Heart right ventricle (tissue), 16 donors: ENCODE results near the gene HCAR2. TPM values are rescaled to one million over a fixed set of nuclear protein-coding genes. Genes with fewer than 3 reads are reported as not detected.
"Not testable (repeated sequence)": the region's sequence is repeated elsewhere in the genome, so short reads cannot be mapped to it uniquely, and the experiment has no call there.

ENCODE experiments used
- ATAC-seq, 8 donors: fragments of 200-7000 bp; cut with Tn5 transposase; one replicate each; pipeline ENCODE4 v1.9.1; 2020; ENCODE audit warnings: mild to moderate bottlenecking in 8 of 8, moderate library complexity in 8 of 8, moderate number of reproducible peaks in 1 of 8
- DNase-seq, 2 donors: peaks; one replicate each; pipeline ENCODE4 v3.0.0-alpha.2; 2020
- H3K27ac ChIP-seq, 10 donors: fragments of 200-600 bp; sonication (generic) in 2 of 10; one replicate each; pipeline versions ENCODE4 v1.5.0 to v1.8.0; 2020 to 2022; ENCODE audit warnings: mild to moderate bottlenecking in 3 of 10
- H3K27me3 ChIP-seq, 7 donors: fragments of 200-600 bp; one replicate each; pipeline ENCODE4 v1.8.0; 2021 to 2022; ENCODE audit warnings: mild to moderate bottlenecking in 2 of 7
- H3K36me3 ChIP-seq, 9 donors: fragments of 200-600 bp; sonication (generic) in 1 of 9; one replicate each; pipeline versions ENCODE4 v1.5.0 to v1.8.0; 2020 to 2022; ENCODE audit warnings: mild to moderate bottlenecking in 2 of 9
- H3K4me1 ChIP-seq, 9 donors: fragments of 200-600 bp; sonication (generic) in 1 of 9; one replicate each; pipeline versions ENCODE4 v1.5.0 to v1.8.0; 2020 to 2022; ENCODE audit warnings: mild to moderate bottlenecking in 4 of 9
- H3K4me3 ChIP-seq, 10 donors: fragments of 200-600 bp; sonication (generic) in 2 of 10; one replicate each; pipeline versions ENCODE4 v1.5.0 to v1.8.0; 2020 to 2022; ENCODE audit warnings: mild to moderate bottlenecking in 7 of 10, moderate library complexity in 2 of 10
- H3K9me3 ChIP-seq, 11 donors: fragments of 200-600 bp in 10 of 11; sonication (generic) in 2 of 11; one replicate each; pipeline versions ENCODE4 v1.5.0 to v1.8.0; 2013 to 2022; ENCODE audit warnings: mild to moderate bottlenecking in 2 of 11, control low read depth in 1 of 11, moderate library complexity in 1 of 11
- whole genome bisulfite sequencing, 2 donors: extraction: QIAGEN DNeasy Blood & Tissue Kit; methylation state at CpG; one replicate each; pipeline ENCODE4 v1.1.7; 2013; ENCODE audit warnings: inconsistent platforms in 1 of 2; 5-methylcytosine and 5-hydroxymethylcytosine counted together
- intact Hi-C, 10 donors: fragments of 100-400 bp; cut with DNase I; formaldehyde crosslinking; loops; one replicate each; pipeline versions ENCODE4 v1.11.1 to v1.14.2; 2022
- polyA plus RNA-seq, 2 donors: library from polyadenylated mRNA; stranded (reverse); fragments of 200-250 nt; gene quantifications; one replicate each; pipeline ENCODE4 v1.2.3, GENCODE V29; 2013
- total RNA-seq, 10 donors: library from RNA; stranded (reverse); fragmentation: NEBNext Ultra II Directional in 3 of 10; extraction: Animal tissue kit (Norgen Biotek cat#: 25700) in 3 of 10; gene quantifications; one replicate each; pipeline versions ENCODE4 v1.2.1 to v1.2.4, GENCODE V29; 2021 to 2023
- TF ChIP-seq, protein P1 (sequence below), 9 donors: fragments of 200-600 bp; sonication (generic) in 2 of 9; IDR thresholded peaks; one replicate each; pipeline versions ENCODE4 v1.5.0 to v1.8.0; 2021 to 2022; ENCODE audit warnings: antibody characterized with exemption in 9 of 9, mild to moderate bottlenecking in 5 of 9, moderate library complexity in 1 of 9
- donor health status: Arrhythmogenic right ventricular cardiomyopathy.
- donor health status: ischemic (EF 13 %, LVEDD 7.1; RV severe dilation, severe dysfunction).
- donor health status: healthy with polysubstance abuse.
- donor health status: DM: no; HTN: yes; CAD: no.
- donor health status: DM: no; HTN: no; CAD: no.
- donor health status: ischemic (EF 25% LVEDD 6.9; RV normal size, moderate dysfunction).
- donor health status: ischemic (EF 25% LVEDD 5.7; RV mildly dilated, moderate dysfunction).
- donor health status: healthy.
- donor health status: DM: yes; HTN: yes; CAD: no.
- donor health status: Ischemic cardiomyopathy.
- donor health status: ischemic (EF 35%, LVEDD 5.7; RV mildly dilated, moderate dysfunction).
- donor health status: nonischemic (EF 11% LVEDD 7.7; RV severe dilation, severe dysfunction).
- donor health status: DM: yes; HTN: yes; CAD: no.
- donor health status: PGD.
- donor health status: ischemic (EF 29% LVEDD 5.4; RV normal size, mild dysfunction).
- donor health status: nonischemic (EF 23%, LVEDD 6.1; RV moderate dilation, normal function).

The HCAR2 gene
- total and polyA plus RNA-seq, 12 donors = 0.13 to 1.5 (median 0.40) TPM; not detected in 4

DNA sequence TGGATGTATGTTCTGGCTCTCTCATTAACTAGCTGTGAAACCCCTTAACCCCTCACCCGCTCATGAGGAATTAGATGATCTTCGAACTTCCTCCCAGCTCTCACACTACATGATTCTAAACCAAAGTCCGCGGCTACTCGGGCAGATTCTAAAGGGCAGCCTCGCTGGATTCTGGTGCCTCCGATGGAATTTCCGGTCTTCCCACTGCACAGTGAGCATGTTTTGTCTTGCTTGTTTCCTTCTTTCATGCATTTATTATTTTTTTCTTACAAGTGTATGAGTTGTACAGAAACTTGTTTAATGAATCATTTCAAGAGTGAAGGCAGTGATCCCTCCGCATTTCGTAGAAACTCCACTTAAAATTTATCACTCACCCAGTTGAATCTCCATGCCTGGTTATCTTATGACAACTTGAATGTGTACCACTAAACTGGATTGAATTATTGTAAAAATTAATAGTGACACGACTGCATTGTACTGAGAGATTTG lies 17.9 kb upstream of the HCAR2 start:
- TF ChIP-seq, protein P1, sequence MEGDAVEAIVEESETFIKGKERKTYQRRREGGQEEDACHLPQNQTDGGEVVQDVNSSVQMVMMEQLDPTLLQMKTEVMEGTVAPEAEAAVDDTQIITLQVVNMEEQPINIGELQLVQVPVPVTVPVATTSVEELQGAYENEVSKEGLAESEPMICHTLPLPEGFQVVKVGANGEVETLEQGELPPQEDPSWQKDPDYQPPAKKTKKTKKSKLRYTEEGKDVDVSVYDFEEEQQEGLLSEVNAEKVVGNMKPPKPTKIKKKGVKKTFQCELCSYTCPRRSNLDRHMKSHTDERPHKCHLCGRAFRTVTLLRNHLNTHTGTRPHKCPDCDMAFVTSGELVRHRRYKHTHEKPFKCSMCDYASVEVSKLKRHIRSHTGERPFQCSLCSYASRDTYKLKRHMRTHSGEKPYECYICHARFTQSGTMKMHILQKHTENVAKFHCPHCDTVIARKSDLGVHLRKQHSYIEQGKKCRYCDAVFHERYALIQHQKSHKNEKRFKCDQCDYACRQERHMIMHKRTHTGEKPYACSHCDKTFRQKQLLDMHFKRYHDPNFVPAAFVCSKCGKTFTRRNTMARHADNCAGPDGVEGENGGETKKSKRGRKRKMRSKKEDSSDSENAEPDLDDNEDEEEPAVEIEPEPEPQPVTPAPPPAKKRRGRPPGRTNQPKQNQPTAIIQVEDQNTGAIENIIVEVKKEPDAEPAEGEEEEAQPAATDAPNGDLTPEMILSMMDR (IDR thresholded peaks at IDR 0.05) = no peak
- H3K4me1 ChIP-seq = peaks cover 0 to 25% (median 0%) of the 10 kb centered on the region in 9 donors
- intact Hi-C loops = no loop called here
- no peak overlapping the region for H3K4me3 ChIP-seq
- H3K27me3 ChIP-seq = no peaks in the 10 kb centered on the region
- ATAC-seq = no peak
- 84 to 85% methylated on average over 11 of the region's 11 CpGs for WGBS, 2 donors
- H3K9me3 ChIP-seq = no peaks in the 10 kb centered on the region
- no peak overlapping the region for H3K27ac ChIP-seq
- no peak for DNase-seq
- no peaks in the 10 kb centered on the region for H3K36me3 ChIP-seq

DNA sequence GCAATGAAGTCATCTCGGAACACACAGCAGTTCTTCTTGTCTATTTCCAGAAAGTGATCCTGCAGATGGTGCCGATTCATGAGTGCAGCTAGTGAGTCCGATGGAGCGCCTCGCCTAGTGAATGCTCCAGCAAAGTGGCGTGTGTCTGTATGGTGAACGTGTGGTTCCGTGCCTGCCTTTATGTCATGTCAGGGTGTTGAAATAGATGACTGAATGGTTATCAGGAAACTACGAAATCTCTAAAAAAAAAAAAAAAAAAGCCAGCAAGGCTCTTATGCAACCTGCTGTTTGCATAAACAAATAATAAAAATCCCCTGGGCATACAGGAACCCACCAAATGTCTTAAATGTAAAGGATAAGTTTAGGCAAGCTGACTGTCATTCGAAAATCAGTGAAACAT lies 13.5 kb upstream of the HCAR2 start, which contains the start of gene HCAR3:
Gene HCAR3, minus strand, starts transcription at position 154 of the 400 bp plus-strand sequence. Its CDS starts 74 bp downstream, at position 80.
- peak within 1 kb of the TSS in 1 of 10 donors; percentile 14 for H3K27ac ChIP-seq
- H3K36me3 ChIP-seq, intact Hi-C loops, H3K27me3 ChIP-seq, ATAC-seq, H3K9me3 ChIP-seq, DNase-seq: not testable (repeated sequence)
- 80 to 82% methylated on average over 10 of the region's 10 CpGs for WGBS, 2 donors
- peaks cover 0 to 18% (median 0%) of the 10 kb centered on the region in 9 donors for H3K4me1 ChIP-seq
- H3K4me3 ChIP-seq = peak within 1 kb of the TSS in 1 of 10 donors; percentile 8

DNA sequence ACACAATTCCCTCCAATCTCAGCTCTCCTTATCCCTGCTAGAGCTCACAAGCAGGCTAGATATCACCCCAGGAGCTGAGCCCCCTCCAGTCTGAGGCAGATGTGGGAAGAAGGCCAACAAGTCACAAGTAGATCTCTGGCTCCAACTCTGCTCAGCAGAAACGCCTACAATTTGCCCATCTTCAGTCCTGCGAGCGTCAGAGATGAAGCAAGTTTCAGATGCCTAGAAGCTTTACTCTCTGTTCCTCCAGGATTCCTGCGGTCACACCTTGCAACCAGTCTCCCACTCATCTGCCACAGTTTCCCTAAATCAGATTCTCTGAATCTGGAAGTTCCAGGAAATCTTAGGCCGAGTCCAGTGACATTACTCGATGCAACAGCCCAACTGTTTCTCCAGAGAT lies 12.1 kb upstream of the HCAR2 start:
- H3K36me3 ChIP-seq, H3K4me1 ChIP-seq, ATAC-seq, DNase-seq, intact Hi-C loops, H3K9me3 ChIP-seq, H3K27ac ChIP-seq: not testable (repeated sequence)
- peaks cover 0 to 12% (median 0%) of the 10 kb centered on the region in 7 donors for H3K27me3 ChIP-seq
- 78% methylated on average over 6 of the region's 6 CpGs for WGBS, 2 donors
- peak overlapping the region in 1 of 10 donors; percentile 18 for H3K4me3 ChIP-seq

DNA sequence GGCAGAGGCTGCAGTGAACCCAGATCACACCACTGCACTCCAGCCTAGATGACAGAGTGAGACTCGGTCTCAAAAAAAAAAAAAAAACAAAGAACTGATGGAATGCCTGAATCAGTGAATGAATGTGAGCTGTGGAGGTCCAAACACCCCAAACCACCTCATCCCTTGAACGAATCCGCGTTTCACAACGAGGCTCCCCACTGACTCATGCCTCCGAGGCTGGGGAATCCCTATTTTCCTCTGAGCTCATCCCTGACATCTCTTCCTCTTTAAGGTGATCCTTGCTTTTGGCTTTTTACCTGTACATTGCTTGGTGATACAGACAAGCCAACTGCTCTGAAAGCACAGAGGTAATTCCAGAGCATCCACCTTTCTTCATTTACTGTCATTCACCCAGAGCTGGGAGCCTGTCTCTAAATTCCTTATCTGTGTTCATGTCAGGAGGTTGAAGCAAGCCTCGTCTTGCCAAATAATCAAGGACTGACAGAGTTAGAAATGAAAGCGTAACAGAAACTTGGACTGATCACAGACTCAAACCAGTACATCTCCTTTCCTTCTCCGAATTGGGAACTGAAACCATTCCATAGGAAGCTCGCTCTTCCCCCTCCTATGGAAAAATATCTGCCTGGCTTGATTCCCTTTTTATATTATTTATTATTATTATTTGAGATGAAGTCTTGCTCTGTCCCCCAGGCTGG lies 10.5 kb upstream of the HCAR2 start:
- peaks cover 0 to 12% (median 0%) of the 10 kb centered on the region in 7 donors for H3K27me3 ChIP-seq
- DNase-seq, H3K9me3 ChIP-seq, H3K36me3 ChIP-seq, intact Hi-C loops, H3K27ac ChIP-seq, H3K4me1 ChIP-seq, H3K4me3 ChIP-seq: not testable (repeated sequence)
- WGBS, 2 donors = 57 to 67% methylated on average over 3 of the region's 10 CpGs
- ATAC-seq = peak in 5 of 8 donors; percentile 33 to 61 (median 55)

DNA sequence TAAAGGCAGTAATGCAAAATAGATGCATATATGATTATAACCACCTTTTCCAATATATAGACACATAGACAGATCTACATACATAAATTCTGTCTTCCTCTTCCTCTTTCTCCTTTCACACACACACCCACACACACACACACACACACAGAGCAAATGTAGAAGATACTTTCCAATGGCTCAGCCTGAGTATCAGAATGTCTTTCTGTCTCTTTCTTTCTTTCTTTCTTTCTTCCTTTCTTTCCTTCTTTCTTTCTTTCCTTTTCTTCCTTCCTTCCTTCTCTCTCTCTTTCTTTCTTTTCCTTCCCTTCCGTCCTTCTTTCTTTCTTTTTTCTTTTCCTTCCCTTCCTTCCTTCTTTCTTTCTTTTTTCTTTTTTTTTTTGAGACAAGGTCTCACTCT lies 8.1 kb upstream of the HCAR2 start:
- H3K4me1 ChIP-seq, ATAC-seq, H3K9me3 ChIP-seq, intact Hi-C loops, H3K36me3 ChIP-seq, H3K27ac ChIP-seq, H3K4me3 ChIP-seq: not testable (repeated sequence)
- H3K27me3 ChIP-seq = peaks cover 0 to 12% (median 0%) of the 10 kb centered on the region in 7 donors
- DNase-seq = peak in 1 of 2 donors; percentile 12
- 65 to 69% methylated on average over 1 of the region's 1 CpG for WGBS, 2 donors

DNA sequence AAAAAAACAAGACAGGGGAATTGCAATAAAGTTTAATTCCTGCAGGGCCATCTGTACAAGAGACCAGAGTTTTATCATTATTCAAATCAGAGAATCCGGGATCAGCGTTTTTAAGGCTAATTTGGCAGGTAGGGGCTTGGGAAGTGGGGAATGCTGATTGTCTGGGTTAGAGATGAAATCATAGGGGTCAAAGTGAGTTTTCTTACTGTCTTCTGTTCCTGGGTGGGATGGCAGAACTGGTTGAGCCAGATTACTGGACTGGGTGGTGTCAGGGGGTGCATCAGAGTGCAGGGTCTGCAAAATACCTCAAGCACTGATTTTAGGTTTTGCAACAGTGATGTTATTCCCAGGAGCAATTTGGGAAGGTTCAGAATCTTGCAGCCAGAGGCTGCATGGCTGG lies 7.2 kb upstream of the HCAR2 start:
- H3K36me3 ChIP-seq, H3K9me3 ChIP-seq, H3K27ac ChIP-seq, intact Hi-C loops, DNase-seq, H3K4me3 ChIP-seq, H3K4me1 ChIP-seq, ATAC-seq: not testable (repeated sequence)
- peaks cover 0 to 11% (median 0%) of the 10 kb centered on the region in 7 donors for H3K27me3 ChIP-seq
- WGBS, 2 donors = 78 to 83% methylated on average over 2 of the region's 2 CpGs

DNA sequence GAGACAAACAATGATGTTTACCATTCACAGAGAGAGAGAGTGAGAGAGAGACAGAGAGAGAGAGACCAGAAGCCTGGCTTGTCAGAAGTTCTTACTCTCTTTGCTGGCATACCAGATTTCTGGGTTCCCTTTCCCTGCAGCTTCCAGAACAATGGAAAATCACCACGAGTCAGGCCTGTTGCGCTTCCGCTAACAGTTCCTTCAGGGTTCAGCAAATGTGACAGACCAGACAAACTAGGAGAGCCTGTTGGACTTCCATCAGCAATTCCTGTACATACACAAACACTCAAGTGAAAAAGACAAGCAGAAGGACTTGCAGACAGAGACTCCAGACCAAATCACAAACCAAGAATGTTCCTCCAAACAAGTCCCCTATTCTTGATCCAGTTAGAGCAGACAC lies 6.1 kb upstream of the HCAR2 start:
- H3K4me1 ChIP-seq, H3K27me3 ChIP-seq, H3K36me3 ChIP-seq, ATAC-seq, H3K9me3 ChIP-seq, DNase-seq, H3K4me3 ChIP-seq, intact Hi-C loops, H3K27ac ChIP-seq: not testable (repeated sequence)
- no CpG with 5 or more reads among the region's 3 CpGs for WGBS, 2 donors

DNA sequence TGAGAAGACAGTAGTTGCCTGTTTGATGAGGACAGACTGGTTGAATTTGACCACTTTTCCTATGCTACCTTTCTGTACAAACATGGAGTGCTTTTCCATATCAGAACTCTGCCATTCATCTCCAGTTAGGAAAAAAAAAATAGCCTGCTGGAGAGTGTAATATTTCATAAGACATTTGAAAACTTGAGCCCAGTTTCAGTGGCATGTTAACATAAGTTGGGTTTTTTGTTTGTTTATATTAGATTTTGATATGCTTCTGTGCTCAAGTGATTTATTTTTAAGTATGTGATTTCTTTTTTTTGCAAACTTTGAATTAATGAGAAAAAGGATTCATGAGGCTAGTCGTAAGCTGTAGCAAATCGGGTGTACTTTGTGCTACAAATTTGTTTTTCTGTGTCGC lies 684 bp upstream of the HCAR2 start:
- H3K9me3 ChIP-seq, intact Hi-C loops, H3K4me1 ChIP-seq, H3K4me3 ChIP-seq, DNase-seq, H3K27ac ChIP-seq, H3K36me3 ChIP-seq, ATAC-seq: not testable (repeated sequence)
- WGBS, 2 donors = 86 to 87% methylated on average over 3 of the region's 3 CpGs
- H3K27me3 ChIP-seq = peaks cover 0 to 17% (median 0%) of the 10 kb centered on the region in 7 donors

DNA sequence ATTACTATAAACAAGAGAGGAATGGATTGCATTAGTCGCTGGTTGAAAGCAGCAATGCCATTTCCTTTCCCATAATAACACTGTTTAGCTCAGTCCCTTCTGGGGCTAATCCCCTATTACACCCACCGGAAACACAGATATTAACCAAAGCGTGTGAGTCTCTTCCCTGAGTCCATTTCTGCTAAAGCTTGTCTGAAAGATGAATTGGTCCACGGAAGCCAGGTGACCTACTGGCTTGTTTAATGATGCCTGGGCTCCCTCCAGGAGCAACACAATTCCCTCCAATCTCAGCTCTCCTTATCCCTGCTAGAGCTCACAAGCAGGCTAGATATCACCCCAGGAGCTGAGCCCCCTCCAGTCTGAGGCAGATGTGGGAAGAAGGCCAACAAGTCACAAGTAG lies 1.7 kb downstream of the HCAR2 start:
- DNase-seq, H3K36me3 ChIP-seq, intact Hi-C loops, H3K4me1 ChIP-seq, ATAC-seq, H3K9me3 ChIP-seq, H3K27ac ChIP-seq: not testable (repeated sequence)
- H3K27me3 ChIP-seq = peaks cover 0 to 17% (median 0%) of the 10 kb centered on the region in 7 donors
- peak overlapping the region in 1 of 10 donors; percentile 18 for H3K4me3 ChIP-seq
- WGBS, 2 donors = 49 to 66% methylated on average over 4 of the region's 4 CpGs

DNA sequence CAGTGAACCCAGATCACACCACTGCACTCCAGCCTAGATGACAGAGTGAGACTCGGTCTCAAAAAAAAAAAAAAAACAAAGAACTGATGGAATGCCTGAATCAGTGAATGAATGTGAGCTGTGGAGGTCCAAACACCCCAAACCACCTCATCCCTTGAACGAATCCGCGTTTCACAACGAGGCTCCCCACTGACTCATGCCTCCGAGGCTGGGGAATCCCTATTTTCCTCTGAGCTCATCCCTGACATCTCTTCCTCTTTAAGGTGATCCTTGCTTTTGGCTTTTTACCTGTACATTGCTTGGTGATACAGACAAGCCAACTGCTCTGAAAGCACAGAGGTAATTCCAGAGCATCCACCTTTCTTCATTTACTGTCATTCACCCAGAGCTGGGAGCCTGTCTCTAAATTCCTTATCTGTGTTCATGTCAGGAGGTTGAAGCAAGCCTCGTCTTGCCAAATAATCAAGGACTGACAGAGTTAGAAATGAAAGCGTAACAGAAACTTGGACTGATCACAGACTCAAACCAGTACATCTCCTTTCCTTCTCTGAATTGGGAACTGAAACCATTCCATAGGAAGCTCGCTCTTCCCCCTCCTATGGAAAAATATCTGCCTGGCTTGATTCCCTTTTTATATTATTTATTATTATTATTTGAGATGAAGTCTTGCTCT lies 3.0 kb downstream of the HCAR2 start:
- H3K4me1 ChIP-seq, H3K36me3 ChIP-seq, intact Hi-C loops, H3K4me3 ChIP-seq, H3K9me3 ChIP-seq, H3K27ac ChIP-seq, DNase-seq: not testable (repeated sequence)
- ATAC-seq = peak in 2 of 8 donors; percentile 11 to 39
- 36% methylated on average over 1 of the region's 9 CpGs; no CpG with 5 or more reads in 1 of the 2 donors for WGBS, 2 donors
- peaks cover 0 to 17% (median 0%) of the 10 kb centered on the region in 7 donors for H3K27me3 ChIP-seq
